CD4-positive, alpha-beta T cell (primary cell): ENCODE data around the gene GFOD1. TPM values are rescaled to one million over a fixed set of nuclear protein-coding genes. Genes with fewer than 3 reads are reported as not detected.

Experiments
- ATAC-seq: fragments of 200-7000 bp; cut with Tn5 transposase; one replicate; pipeline ENCODE4 v1.10.0; 2022; ENCODE audit warnings: mild to moderate bottlenecking; ENCODE audit not compliant: poor library complexity
- CTCF ChIA-PET: fragments of 350-600 bp; sonication (Branson Sonifier 250); formaldehyde crosslinking; loops from one replicate; lab custom pipeline; 2021; ENCODE audit warnings: antibody characterized with exemption, inconsistent platforms; lab: Charles Lee
- POLR2A ChIA-PET: fragments of 350-600 bp; sonication (Branson Sonifier 250); formaldehyde crosslinking; loops from one replicate; lab custom pipeline; 2021; ENCODE audit warnings: antibody characterized with exemption, inconsistent platforms; lab: Charles Lee
- DNase-seq, 14 experiments: peaks; one replicate each; pipeline ENCODE4 v3.0.0-alpha.2; 2013 to 2020; ENCODE audit warnings: mixed read lengths in 2 of 14
- H3K27ac ChIP-seq, 2 donors: one replicate each; pipeline versions ENCODE4 v1.5.1 to v1.7.0; 2013; ENCODE audit warnings: low read length in 2 of 2, low read depth in 1 of 2, mild to moderate bottlenecking in 1 of 2
- H3K27me3 ChIP-seq, 2 experiments: 1 replicate in 1 of 2; 2 replicates in 1 of 2; pipeline versions ENCODE4 v1.6.1 to v1.7.0; 2013; ENCODE audit warnings: low read length in 2 of 2, control low read depth in 1 of 2, mild to moderate bottlenecking in 1 of 2, moderate library complexity in 1 of 2; ENCODE audit not compliant: insufficient read depth in 2 of 2, control insufficient read depth in 1 of 2
- H3K36me3 ChIP-seq: one replicate; pipeline ENCODE4 v1.6.1; 2013; ENCODE audit warnings: low read length, control low read depth; ENCODE audit not compliant: insufficient read depth
- H3K4me1 ChIP-seq: one replicate; pipeline ENCODE4 v1.6.1; 2013; ENCODE audit warnings: low read length, control low read depth; ENCODE audit not compliant: insufficient read depth
- H3K4me3 ChIP-seq: one replicate; pipeline ENCODE4 v1.5.1; 2013; ENCODE audit warnings: mild to moderate bottlenecking, low read length, moderate library complexity
- H3K9me3 ChIP-seq, 2 experiments: 1 replicate in 1 of 2; 2 replicates in 1 of 2; pipeline versions ENCODE4 v1.6.1 to v1.7.0; 2013; ENCODE audit warnings: low read length in 2 of 2, mild to moderate bottlenecking in 2 of 2, control low read depth in 1 of 2, moderate library complexity in 1 of 2; ENCODE audit not compliant: control insufficient read depth in 1 of 2, insufficient read depth in 1 of 2
- H3K27ac Mint-ChIP-seq: one replicate; pipeline ENCODE4 v1.8.0; 2020; ENCODE audit warnings: mixed read lengths
- H3K27me3 Mint-ChIP-seq: one replicate; pipeline ENCODE4 v1.8.0; 2021; ENCODE audit warnings: mixed read lengths
- H3K36me3 Mint-ChIP-seq: one replicate; pipeline ENCODE4 v1.8.0; 2021; ENCODE audit warnings: low read depth, mixed read lengths
- H3K4me1 Mint-ChIP-seq: one replicate; pipeline ENCODE4 v1.8.0; 2021; ENCODE audit warnings: low read depth, mixed read lengths
- H3K4me3 Mint-ChIP-seq: one replicate; pipeline ENCODE4 v1.8.0; 2020; ENCODE audit warnings: mild to moderate bottlenecking, mixed read lengths
- H3K9me3 Mint-ChIP-seq: one replicate; pipeline ENCODE4 v1.8.0; 2020; ENCODE audit warnings: mixed read lengths
- CTCF ChIP-seq: fragments of 200-600 bp; IDR thresholded peaks from one replicate; pipeline ENCODE4 v1.8.0; 2022; ENCODE audit warnings: antibody characterized with exemption, mild to moderate bottlenecking
- intact Hi-C, 2 experiments: fragments of 100-400 bp; cut with DNase I in 1 of 2; cut with micrococcal nuclease in 1 of 2; formaldehyde crosslinking; loops; one replicate each; pipeline versions ENCODE4 v1.15.1 to v1.9.0; 2023 to 2025; cut with DNase I, micrococcal nuclease
- total RNA-seq, 174 experiments: library from RNA in 2 of 174; stranded (reverse) in 2 of 174; gene quantifications; one replicate each; pipeline ENCODE4 v1.2.3 and lab custom pipeline; 2021 to 2026

The GFOD1 gene
- total RNA-seq, 2 experiments from 2014 or later = 1.3 to 2.0 TPM

GRCh38 chr6:13468839-13469238 is 18.6 kb downstream of the GFOD1 start:
- CTCF ChIA-PET = no interaction called here
- Mint-ChIP-seq H3K4me1 (no peaks in the 10 kb centered on the region), H3K36me3 (no peaks in the 10 kb centered on the region), H3K9me3 (no peaks in the 10 kb centered on the region), H3K4me3 (no peak overlapping the region), H3K27me3 (no peaks in the 10 kb centered on the region), H3K27ac (no peak overlapping the region)
- TF ChIP-seq CTCF = no peak
- H3K36me3 ChIP-seq = no peaks in the 10 kb centered on the region
- no peak for DNase-seq
- no peaks in the 10 kb centered on the region for H3K9me3 ChIP-seq
- ATAC-seq = no peak
- no peaks in the 10 kb centered on the region for H3K4me1 ChIP-seq
- H3K27me3 ChIP-seq = no peaks in the 10 kb centered on the region
- H3K4me3 ChIP-seq = no peak overlapping the region
- H3K27ac ChIP-seq = no peak overlapping the region
- POLR2A ChIA-PET = no interaction called here
- intact Hi-C loops = no loop called here

GRCh38 chr6:13467216-13467600 is 20.2 kb downstream of the GFOD1 start:
- ATAC-seq (no peak), DNase-seq (no peak)
- H3K36me3 Mint-ChIP-seq = no peaks in the 10 kb centered on the region
- Histone ChIP-seq H3K4me1 (peaks cover 6% of the 10 kb centered on the region), H3K36me3 (no peaks in the 10 kb centered on the region), H3K4me3 (no peak overlapping the region), H3K27ac (no peak overlapping the region), H3K27me3 (no peaks in the 10 kb centered on the region), H3K9me3 (no peaks in the 10 kb centered on the region)
- no peaks in the 10 kb centered on the region for H3K9me3 Mint-ChIP-seq
- H3K4me3 Mint-ChIP-seq = no peak overlapping the region
- no peaks in the 10 kb centered on the region for H3K27me3 Mint-ChIP-seq
- intact Hi-C loops = no loop called here
- TF ChIP-seq CTCF = no peak
- ChIA-PET CTCF (no interaction called here), POLR2A (no interaction called here)
- no peak overlapping the region for H3K27ac Mint-ChIP-seq
- peaks cover 7% of the 10 kb centered on the region for H3K4me1 Mint-ChIP-seq

GRCh38 chr6:13466304-13467215 is 20.8 kb downstream of the GFOD1 start:
- H3K4me3 Mint-ChIP-seq = no peak overlapping the region
- H3K4me1 ChIP-seq = peaks cover 12% of the 10 kb centered on the region
- H3K4me3 ChIP-seq = no peak overlapping the region
- H3K36me3 Mint-ChIP-seq = no peaks in the 10 kb centered on the region
- H3K27ac ChIP-seq = no peak overlapping the region
- H3K27me3 Mint-ChIP-seq = no peaks in the 10 kb centered on the region
- H3K36me3 ChIP-seq = no peaks in the 10 kb centered on the region
- DNase-seq (peak in 3 of 14 experiments; percentile 18 to 40 (median 26)), ATAC-seq (no peak)
- no peaks in the 10 kb centered on the region for H3K9me3 ChIP-seq
- no peaks in the 10 kb centered on the region for H3K9me3 Mint-ChIP-seq
- H3K27ac Mint-ChIP-seq = no peak overlapping the region
- ChIA-PET CTCF (no interaction called here), POLR2A (no interaction called here)
- TF ChIP-seq CTCF = no peak
- intact Hi-C loops = no loop called here
- H3K27me3 ChIP-seq = no peaks in the 10 kb centered on the region
- peaks cover 13% of the 10 kb centered on the region for H3K4me1 Mint-ChIP-seq
